Right lobe of liver (tissue), 4 donors: ENCODE data around the gene HORMAD1.
"Not testable (repeated sequence)": the region's sequence is repeated elsewhere in the genome, so short reads cannot be mapped to it uniquely, and the experiment has no call there.

Experiments
- POLR2A ChIP-seq: fragments of 450-650 bp; IDR thresholded peaks from one replicate; pipeline ENCODE4 v1.6.1; 2017; ENCODE audit warnings: antibody characterized with exemption, mild to moderate bottlenecking
- TF ChIP-seq, protein P1 (sequence below), 4 donors: fragments of 200-600 bp in 3 of 4; fragments of 450-650 bp in 1 of 4; IDR thresholded peaks; one replicate each; pipeline versions ENCODE4 v1.5.1 to v1.8.0; 2016 to 2022; ENCODE audit warnings: antibody characterized with exemption in 4 of 4, mild to moderate bottlenecking in 2 of 4
- donor health status: DM: no; HTN: no; CAD: no.
- donor health status: DM: no; HTN: no; CAD: no.
- donor health status: DM: no; HTN: yes; CAD: no.

DNA sequence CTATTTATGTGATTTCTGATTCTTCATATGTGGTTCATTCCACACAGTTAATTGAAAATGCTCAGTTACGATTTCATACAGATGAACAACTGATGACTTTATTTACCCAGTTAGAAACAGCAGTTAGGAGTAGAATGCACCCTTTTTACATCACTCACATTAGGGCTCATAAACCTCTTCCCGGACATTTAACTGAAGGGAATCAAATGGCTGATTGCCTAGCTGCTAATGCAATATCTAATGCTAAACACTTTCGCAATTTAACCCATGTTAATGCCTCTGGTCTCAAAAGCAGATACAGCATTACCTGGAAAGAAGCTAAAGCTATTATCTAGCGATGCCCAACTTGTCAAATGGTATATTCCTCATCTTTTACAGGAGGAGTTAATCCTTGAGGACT is 63.6 kb downstream of the HORMAD1 start:
- TF ChIP-seq, protein P1, sequence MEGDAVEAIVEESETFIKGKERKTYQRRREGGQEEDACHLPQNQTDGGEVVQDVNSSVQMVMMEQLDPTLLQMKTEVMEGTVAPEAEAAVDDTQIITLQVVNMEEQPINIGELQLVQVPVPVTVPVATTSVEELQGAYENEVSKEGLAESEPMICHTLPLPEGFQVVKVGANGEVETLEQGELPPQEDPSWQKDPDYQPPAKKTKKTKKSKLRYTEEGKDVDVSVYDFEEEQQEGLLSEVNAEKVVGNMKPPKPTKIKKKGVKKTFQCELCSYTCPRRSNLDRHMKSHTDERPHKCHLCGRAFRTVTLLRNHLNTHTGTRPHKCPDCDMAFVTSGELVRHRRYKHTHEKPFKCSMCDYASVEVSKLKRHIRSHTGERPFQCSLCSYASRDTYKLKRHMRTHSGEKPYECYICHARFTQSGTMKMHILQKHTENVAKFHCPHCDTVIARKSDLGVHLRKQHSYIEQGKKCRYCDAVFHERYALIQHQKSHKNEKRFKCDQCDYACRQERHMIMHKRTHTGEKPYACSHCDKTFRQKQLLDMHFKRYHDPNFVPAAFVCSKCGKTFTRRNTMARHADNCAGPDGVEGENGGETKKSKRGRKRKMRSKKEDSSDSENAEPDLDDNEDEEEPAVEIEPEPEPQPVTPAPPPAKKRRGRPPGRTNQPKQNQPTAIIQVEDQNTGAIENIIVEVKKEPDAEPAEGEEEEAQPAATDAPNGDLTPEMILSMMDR (IDR thresholded peaks at IDR 0.05), result not testable (repeated sequence)
- not testable (repeated sequence) for TF ChIP-seq POLR2A
